Measurements from ENCODE around the gene EBPL.
"Not testable (repeated sequence)": the region's sequence is repeated elsewhere in the genome, so short reads cannot be mapped to it uniquely, and the experiment has no call there.

The EBPL gene

GRCh38 chr13:49690995-49691784 lies at the start of gene EBPL:
Gene EBPL (minus strand): TSS chr13:49691486. CDS start chr13:49691424, 62 bp downstream.
- DNase-seq, result peak; percentile 4

GRCh38 chr13:49740870-49741269 lies 49.6 kb upstream of the EBPL start:
- DNase-seq, result no peak

GRCh38 chr13:49739498-49740187 lies 48.4 kb upstream of the EBPL start:
- DNase-seq, result no peak

GRCh38 chr13:49733181-49733951 lies 42.1 kb upstream of the EBPL start:
- no peak for DNase-seq

DNA sequence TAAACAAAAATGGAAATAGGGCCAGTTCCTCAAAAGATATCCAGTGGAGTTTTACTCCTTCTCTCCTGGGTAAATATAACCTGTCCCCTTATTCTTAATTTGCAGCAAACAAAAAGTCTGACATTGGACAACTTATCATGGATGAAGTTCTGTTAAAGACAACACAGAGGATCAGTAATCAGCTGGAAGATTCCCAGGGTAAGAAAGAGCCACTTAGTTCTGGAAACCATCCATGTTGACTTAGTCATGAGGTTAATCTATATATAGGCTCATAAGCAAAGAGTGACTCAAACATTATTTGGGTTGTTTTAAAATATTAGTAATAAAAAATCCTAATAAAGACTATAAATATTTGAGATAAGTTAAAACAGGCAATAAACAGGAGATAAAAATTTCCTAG lies 40.5 kb upstream of the EBPL start:
- no peak for DNase-seq

- no peak for DNase-seq
These were observed 25.3 kb upstream of the EBPL start for GRCh38 chr13:49716615-49717014.

GRCh38 chr13:49714757-49715156 lies 23.5 kb upstream of the EBPL start:
- DNase-seq, result no peak

DNA sequence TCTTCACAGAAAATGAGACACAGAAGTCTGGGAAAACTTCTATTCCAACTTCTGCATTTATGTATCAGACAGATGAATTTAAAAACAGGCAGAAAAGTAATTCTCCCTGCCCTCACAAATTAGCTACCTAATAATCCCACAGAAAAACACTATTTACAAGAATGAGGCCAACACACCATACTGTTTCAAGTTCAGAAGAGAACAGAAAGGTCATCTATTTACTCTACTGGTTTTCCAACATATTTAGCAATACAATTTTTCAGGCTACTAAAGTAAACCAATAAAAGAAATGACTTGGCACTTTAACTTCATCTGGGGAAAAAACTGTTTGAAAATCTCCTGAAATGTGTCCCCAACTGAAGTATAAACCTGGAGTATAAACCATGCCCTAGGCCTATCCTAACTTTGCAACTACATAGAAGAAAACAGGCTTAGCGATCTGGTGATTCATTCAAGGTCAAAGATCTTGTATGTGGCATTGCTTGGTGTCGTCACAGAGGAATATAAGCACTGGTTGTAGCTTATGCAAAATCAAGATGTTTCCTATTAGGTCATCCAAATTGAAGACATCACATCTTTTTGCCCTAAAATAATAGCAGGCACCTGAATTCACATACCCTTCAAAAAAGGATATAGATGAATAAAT lies 20.1 kb upstream of the EBPL start:
- no peak for DNase-seq

- DNase-seq, result not testable (repeated sequence)
These were observed 13.0 kb upstream of the EBPL start for GRCh38 chr13:49704264-49704663.

DNA sequence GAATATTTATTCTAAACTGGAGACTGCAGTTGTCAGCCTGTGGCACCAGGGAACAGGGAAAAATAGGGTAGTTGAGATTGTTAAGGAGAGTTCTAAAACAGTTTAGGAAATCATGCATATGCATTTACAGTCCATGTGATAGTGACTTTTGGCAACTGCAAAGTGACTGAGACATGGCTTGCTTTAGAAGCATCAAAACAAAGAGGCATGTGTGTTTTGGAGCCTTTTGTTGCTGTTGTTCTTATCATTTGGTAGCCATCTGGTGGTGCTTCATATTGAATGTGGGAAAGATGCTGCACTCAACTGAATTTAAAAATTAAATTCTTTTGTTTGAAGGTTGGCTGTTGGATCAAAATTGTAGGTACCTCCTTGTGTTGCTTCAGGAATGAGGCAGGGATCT lies 10.2 kb upstream of the EBPL start:
- no peak for DNase-seq

- DNase-seq, result no peak
These were observed 6.2 kb upstream of the EBPL start for GRCh38 chr13:49697468-49697867.

- no peak for DNase-seq
These were observed 3.2 kb upstream of the EBPL start for GRCh38 chr13:49694446-49694845.

DNA sequence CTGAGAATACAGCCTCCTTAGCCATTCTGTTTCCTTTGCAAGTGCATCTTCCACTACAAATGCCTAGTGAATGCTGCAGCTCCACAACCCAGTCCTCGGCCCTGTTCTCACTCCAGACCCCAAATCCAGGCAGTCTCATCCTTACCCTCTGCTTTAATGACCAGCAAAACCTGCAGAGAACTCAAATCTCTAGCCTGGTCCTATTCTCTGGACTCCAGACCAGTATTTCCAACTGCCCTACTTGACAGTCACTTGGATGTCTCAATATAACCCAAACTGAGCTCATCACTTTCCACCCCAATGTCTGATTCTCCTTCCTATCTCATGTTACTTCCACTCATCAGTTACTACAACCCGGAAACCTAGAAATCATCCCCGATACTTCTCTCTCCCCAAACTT lies 2.6 kb upstream of the EBPL start:
- no peak for DNase-seq

DNA sequence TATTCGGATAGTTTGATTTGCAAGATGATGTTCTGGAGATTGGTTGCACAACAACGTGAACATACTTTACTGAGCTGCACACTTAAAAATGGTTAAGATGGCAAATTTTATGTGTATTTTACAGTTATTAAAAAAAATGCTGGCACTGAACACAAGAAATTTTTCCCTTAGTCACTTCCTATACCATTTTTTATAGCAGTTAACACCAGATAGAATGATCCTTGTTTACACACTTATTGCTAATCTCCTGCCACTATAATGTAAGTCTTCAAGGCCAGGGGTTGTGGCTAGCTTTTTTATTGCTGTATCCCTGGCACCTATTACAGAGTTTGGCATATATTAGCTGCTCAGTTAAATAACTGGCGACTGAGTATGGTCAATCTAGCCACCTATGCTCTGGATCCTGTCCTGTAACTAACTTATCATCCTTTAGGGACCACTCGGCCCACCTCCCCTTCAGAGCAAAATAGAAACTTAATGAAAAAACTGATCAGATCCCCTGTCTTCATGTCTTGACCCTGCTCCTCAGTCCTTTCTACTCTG lies 2.0 kb upstream of the EBPL start:
- no peak for DNase-seq

- DNase-seq, result no peak
These were observed 922 bp downstream of the EBPL start for GRCh38 chr13:49690133-49690994.

DNA sequence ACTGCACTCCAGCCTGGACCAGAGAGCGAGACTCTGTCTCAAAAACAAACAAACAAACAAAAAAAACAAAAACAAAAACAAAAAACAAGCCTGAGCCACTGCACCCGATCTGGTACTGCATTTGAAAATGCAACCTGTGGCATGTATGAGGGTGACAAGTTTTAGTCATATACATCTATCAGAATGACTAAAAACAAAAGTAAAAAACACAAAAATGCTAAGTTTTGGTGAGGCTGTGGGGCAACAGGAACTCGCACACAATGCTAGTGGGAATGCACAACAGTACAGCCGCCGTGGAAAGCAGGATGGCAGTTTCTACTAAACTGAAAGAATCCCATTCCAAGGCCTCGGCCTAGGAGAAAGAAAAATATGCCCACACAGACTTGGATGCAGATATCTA lies 7.8 kb downstream of the EBPL start:
- DNase-seq, result no peak

- DNase-seq, result no peak
These were observed 9.3 kb downstream of the EBPL start for GRCh38 chr13:49681842-49682435.

GRCh38 chr13:49679246-49679645 lies 12.0 kb downstream of the EBPL start:
- no peak for DNase-seq

GRCh38 chr13:49678191-49678914 lies 12.9 kb downstream of the EBPL start:
- no peak for DNase-seq

GRCh38 chr13:49676581-49677298 lies 14.5 kb downstream of the EBPL start:
- no peak for DNase-seq

Data from NCI-H1436 treated with DMSO at 0.1 percent for 48 hours (cell line).